ENCODE measurements around the gene EYS.
"Not testable (repeated sequence)": the region's sequence is repeated elsewhere in the genome, so short reads cannot be mapped to it uniquely, and the experiment has no call there.

Gene EYS

GRCh38 chr6:63745784-63746183, 1961.2 kb downstream of the EYS start:
- DNase-seq, result no peak

- no peak for DNase-seq
These were observed 1962.2 kb downstream of the EYS start for GRCh38 chr6:63744810-63745209.

GRCh38 chr6:63743691-63744090, 1963.3 kb downstream of the EYS start:
- no peak for DNase-seq

- DNase-seq, result no peak
These were observed 1965.0 kb downstream of the EYS start for GRCh38 chr6:63742060-63742459.

- DNase-seq, result no peak
These were observed 1966.3 kb downstream of the EYS start for GRCh38 chr6:63740709-63741108.

GRCh38 chr6:63739094-63739687, 1967.8 kb downstream of the EYS start:
- DNase-seq, result no peak

GRCh38 chr6:63738190-63738589, 1968.8 kb downstream of the EYS start:
- DNase-seq, result not testable (repeated sequence)

- no peak for DNase-seq
These were observed 1972.1 kb downstream of the EYS start for GRCh38 chr6:63734923-63735322.

GRCh38 chr6:63732336-63732735, 1974.7 kb downstream of the EYS start:
- no peak for DNase-seq

- no peak for DNase-seq
These were observed 1975.1 kb downstream of the EYS start for GRCh38 chr6:63731930-63732329.

- DNase-seq, result no peak
These were observed 1976.7 kb downstream of the EYS start for GRCh38 chr6:63730311-63730710.

- no peak for DNase-seq
These were observed 1982.3 kb downstream of the EYS start for GRCh38 chr6:63724721-63725120.

GRCh38 chr6:63721181-63721580, 1985.8 kb downstream of the EYS start:
- no peak for DNase-seq

- DNase-seq, result no peak
These were observed 1990.9 kb downstream of the EYS start for GRCh38 chr6:63716169-63716568.

GRCh38 chr6:63714091-63714490, 1992.9 kb downstream of the EYS start:
- DNase-seq, result no peak

GRCh38 chr6:63713332-63713731, 1993.7 kb downstream of the EYS start:
- DNase-seq, result no peak

- no peak for DNase-seq
These were observed 1997.9 kb downstream of the EYS start for GRCh38 chr6:63709148-63709547.

GRCh38 chr6:63708631-63709030, 1998.4 kb downstream of the EYS start:
- no peak for DNase-seq

GRCh38 chr6:63706630-63707029, 2000.4 kb downstream of the EYS start:
- DNase-seq, result no peak

GRCh38 chr6:63705707-63706106, 2001.3 kb downstream of the EYS start:
- no peak for DNase-seq

GRCh38 chr6:63690221-63690620, 2016.8 kb downstream of the EYS start:
- DNase-seq, result no peak

GRCh38 chr6:63689421-63689820, 2017.6 kb downstream of the EYS start:
- no peak for DNase-seq

- DNase-seq, result no peak
These were observed 2021.3 kb downstream of the EYS start for GRCh38 chr6:63685446-63686379.

- no peak for DNase-seq
These were observed 2023.9 kb downstream of the EYS start for GRCh38 chr6:63683071-63683603.
